MG63 (cell line): ENCODE measurements around the gene HMOX2. TPM values are rescaled to one million over a fixed set of nuclear protein-coding genes. Genes with fewer than 3 reads are reported as not detected.

ENCODE experiments used
- DNase-seq: peaks from one replicate; pipeline ENCODE4 v3.0.0-alpha.2; 2020
- H3K27me3 ChIP-seq: fragments of 250-450 bp; sonication (Bioruptor Pico); 2 replicates; pipeline ENCODE4 v1.5.1; 2020; ENCODE audit warnings: mild to moderate bottlenecking, moderate library complexity
- H3K36me3 ChIP-seq: fragments of 250-450 bp; sonication (Bioruptor Pico); 2 replicates; pipeline ENCODE4 v1.5.1; 2020; ENCODE audit warnings: mild to moderate bottlenecking, moderate library complexity
- H3K4me3 ChIP-seq: fragments of 250-450 bp; sonication (Bioruptor Pico); 2 replicates; pipeline ENCODE4 v1.5.1; 2020; ENCODE audit warnings: mild to moderate bottlenecking, moderate library complexity
- H3K9me3 ChIP-seq: fragments of 250-450 bp; sonication (Bioruptor Pico); 2 replicates; pipeline ENCODE4 v1.5.1; 2020; ENCODE audit warnings: mild to moderate bottlenecking, moderate library complexity
- total RNA-seq: library from RNA; depleted of rRNA; stranded (reverse); fragments of >200 nt; shearing (Covaris generic); gene quantifications from 2 replicates; pipeline ENCODE4 v1.2.3, GENCODE V29; 2014; ENCODE audit warnings: low replicate concordance

HMOX2 gene
- total RNA-seq, 1 experiment from 2014 or later = 107 TPM

GRCh38 chr16:4510747-4511426 lies 34.7 kb downstream of the HMOX2 start:
- Histone ChIP-seq H3K9me3 (no peaks in the 10 kb centered on the region), H3K27me3 (no peaks in the 10 kb centered on the region), H3K36me3 (peaks cover 52% of the 10 kb centered on the region), H3K4me3 (no peak overlapping the region)
- DNase-seq = no peak

GRCh38 chr16:4511441-4512082 lies 35.4 kb downstream of the HMOX2 start:
- peaks cover 46% of the 10 kb centered on the region for H3K36me3 ChIP-seq
- DNase-seq = peak; percentile 44
- H3K4me3 ChIP-seq = no peak overlapping the region
- no peaks in the 10 kb centered on the region for H3K9me3 ChIP-seq
- H3K27me3 ChIP-seq = no peaks in the 10 kb centered on the region

GRCh38 chr16:4512473-4512872 lies 36.3 kb downstream of the HMOX2 start:
- DNase-seq = no peak
- no peaks in the 10 kb centered on the region for H3K27me3 ChIP-seq
- peaks cover 37% of the 10 kb centered on the region for H3K36me3 ChIP-seq
- no peak overlapping the region for H3K4me3 ChIP-seq
- no peaks in the 10 kb centered on the region for H3K9me3 ChIP-seq

- Histone ChIP-seq H3K36me3 (peaks cover 29% of the 10 kb centered on the region), H3K27me3 (no peaks in the 10 kb centered on the region), H3K9me3 (no peaks in the 10 kb centered on the region), H3K4me3 (no peak overlapping the region)
- no peak for DNase-seq
Observed at GRCh38 chr16:4513086-4513860, 37.1 kb downstream of the HMOX2 start.

GRCh38 chr16:4513881-4514280 lies 37.7 kb downstream of the HMOX2 start:
- no peak for DNase-seq
- peaks cover 24% of the 10 kb centered on the region for H3K36me3 ChIP-seq
- no peak overlapping the region for H3K4me3 ChIP-seq
- H3K9me3 ChIP-seq = no peaks in the 10 kb centered on the region
- H3K27me3 ChIP-seq = no peaks in the 10 kb centered on the region

- Histone ChIP-seq H3K4me3 (no peak overlapping the region), H3K27me3 (no peaks in the 10 kb centered on the region), H3K9me3 (no peaks in the 10 kb centered on the region), H3K36me3 (peaks cover 17% of the 10 kb centered on the region)
- DNase-seq = no peak
Observed at GRCh38 chr16:4514606-4515005, 38.4 kb downstream of the HMOX2 start.

GRCh38 chr16:4515611-4516233 lies 39.5 kb downstream of the HMOX2 start:
- no peaks in the 10 kb centered on the region for H3K27me3 ChIP-seq
- H3K9me3 ChIP-seq = no peaks in the 10 kb centered on the region
- no peak overlapping the region for H3K4me3 ChIP-seq
- H3K36me3 ChIP-seq = peaks cover 14% of the 10 kb centered on the region
- DNase-seq = no peak

GRCh38 chr16:4517812-4518680 lies 41.8 kb downstream of the HMOX2 start:
- H3K36me3 ChIP-seq = no peaks in the 10 kb centered on the region; the same call in 1 of the 2 replicates
- DNase-seq = peak; percentile 37
- no peaks in the 10 kb centered on the region for H3K27me3 ChIP-seq
- no peak overlapping the region for H3K4me3 ChIP-seq
- H3K9me3 ChIP-seq = no peaks in the 10 kb centered on the region

GRCh38 chr16:4519274-4520058 lies 43.3 kb downstream of the HMOX2 start:
- Histone ChIP-seq H3K27me3 (no peaks in the 10 kb centered on the region), H3K36me3 (no peaks in the 10 kb centered on the region; the same call in 1 of the 2 replicates), H3K9me3 (no peaks in the 10 kb centered on the region), H3K4me3 (no peak overlapping the region)
- no peak for DNase-seq

- no peak for DNase-seq
Observed at GRCh38 chr16:4520913-4521312, 44.7 kb downstream of the HMOX2 start.

GRCh38 chr16:4522051-4522581 lies 45.9 kb downstream of the HMOX2 start:
- no peak for DNase-seq
- H3K9me3 ChIP-seq = no peaks in the 10 kb centered on the region
- no peaks in the 10 kb centered on the region for H3K27me3 ChIP-seq
- no peaks in the 10 kb centered on the region for H3K36me3 ChIP-seq
- no peak overlapping the region for H3K4me3 ChIP-seq

More at GRCh38 chr16:4520913-4521312, 44.7 kb downstream of the HMOX2 start:
- no peaks in the 10 kb centered on the region; the same call in 1 of the 2 replicates for H3K36me3 ChIP-seq
- no peaks in the 10 kb centered on the region for H3K9me3 ChIP-seq
- no peak overlapping the region for H3K4me3 ChIP-seq
- no peaks in the 10 kb centered on the region for H3K27me3 ChIP-seq

GRCh38 chr16:4523686-4524085 lies 47.5 kb downstream of the HMOX2 start:
- DNase-seq = no peak

GRCh38 chr16:4524571-4524970 lies 48.4 kb downstream of the HMOX2 start:
- no peak for DNase-seq
- Histone ChIP-seq H3K27me3 (no peaks in the 10 kb centered on the region), H3K36me3 (no peaks in the 10 kb centered on the region), H3K4me3 (no peak overlapping the region), H3K9me3 (no peaks in the 10 kb centered on the region)

More at GRCh38 chr16:4523686-4524085, 47.5 kb downstream of the HMOX2 start:
- Histone ChIP-seq H3K36me3 (no peaks in the 10 kb centered on the region), H3K4me3 (no peak overlapping the region), H3K9me3 (no peaks in the 10 kb centered on the region), H3K27me3 (no peaks in the 10 kb centered on the region)

GRCh38 chr16:4525069-4525468 lies 48.9 kb downstream of the HMOX2 start:
- Histone ChIP-seq H3K36me3 (no peaks in the 10 kb centered on the region), H3K9me3 (no peaks in the 10 kb centered on the region), H3K4me3 (no peak overlapping the region), H3K27me3 (no peaks in the 10 kb centered on the region)
- DNase-seq = no peak

GRCh38 chr16:4525634-4526277 lies 49.6 kb downstream of the HMOX2 start:
- Histone ChIP-seq H3K36me3 (no peaks in the 10 kb centered on the region), H3K9me3 (no peaks in the 10 kb centered on the region), H3K27me3 (no peaks in the 10 kb centered on the region), H3K4me3 (no peak overlapping the region)
- no peak for DNase-seq
